GM21423 (cell line): Measurements from ENCODE around the gene RANBP3.

Experiments
- ATAC-seq: cut with Tn5 transposase; IDR thresholded peaks from one replicate; pipeline ENCODE4 v1.9.1; 2021; ENCODE audit warnings: mild to moderate bottlenecking, moderate library complexity; ENCODE audit not compliant: unreplicated experiment

The RANBP3 gene

DNA sequence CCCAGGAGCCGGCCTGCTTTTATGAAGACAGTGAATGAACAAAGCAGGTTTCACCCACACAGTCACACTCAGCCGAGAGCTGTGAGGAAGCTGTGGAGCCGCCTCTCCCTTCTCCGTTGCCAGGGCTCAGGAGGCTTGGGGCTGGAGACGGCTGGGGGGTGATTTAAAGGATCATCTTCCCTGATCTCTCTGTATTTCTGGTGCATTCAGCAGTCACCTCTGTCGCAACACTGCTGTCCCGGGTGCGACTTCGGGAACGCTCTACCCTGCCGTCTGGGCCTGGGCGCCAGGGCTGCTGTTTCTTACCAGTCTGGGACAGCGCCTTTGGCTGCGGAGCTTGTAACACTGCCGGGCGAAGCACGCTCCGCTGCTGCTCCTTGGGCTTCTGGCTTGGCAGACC, 45.8 kb downstream of the RANBP3 start:
- no peak for ATAC-seq

DNA sequence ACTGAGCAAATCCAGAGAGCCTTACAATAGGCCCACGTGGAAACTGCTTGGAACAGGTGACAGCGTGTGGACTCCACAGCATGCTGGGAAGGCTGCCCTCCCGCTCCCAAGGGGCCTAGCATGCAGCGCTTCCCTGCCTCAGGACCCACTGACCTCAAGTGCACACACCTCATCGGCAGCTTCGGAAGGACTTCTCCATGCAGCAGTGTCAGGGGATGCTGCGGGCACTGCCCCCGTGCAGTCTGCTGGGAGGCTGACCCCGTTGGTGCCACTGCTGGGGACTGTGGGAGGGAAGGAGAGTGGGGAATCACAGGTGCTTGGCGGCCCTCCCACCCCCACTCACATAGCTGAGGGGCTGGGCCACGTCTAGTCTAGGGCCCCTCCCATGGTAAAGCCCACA, 46.7 kb downstream of the RANBP3 start:
- no peak for ATAC-seq

DNA sequence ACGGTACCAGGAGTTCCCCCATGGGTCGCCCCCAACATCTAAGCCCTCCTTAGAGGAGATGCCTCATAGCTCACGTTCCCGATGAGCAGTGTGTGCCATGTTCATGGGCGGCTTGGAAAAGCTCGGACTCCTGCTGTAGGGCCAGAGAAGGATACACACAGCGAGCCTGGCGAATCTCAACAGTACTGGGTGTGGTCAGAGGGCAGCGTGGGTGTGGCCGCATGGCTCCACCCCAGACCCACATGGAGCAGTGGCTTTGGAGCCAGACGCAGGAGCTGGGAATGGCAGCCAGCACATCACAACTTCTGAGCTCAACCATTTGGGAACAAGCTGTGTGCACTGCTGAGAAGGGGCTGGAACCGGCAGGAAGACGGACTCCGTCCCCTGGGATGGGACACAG, 48.3 kb downstream of the RANBP3 start:
- no peak for ATAC-seq

DNA sequence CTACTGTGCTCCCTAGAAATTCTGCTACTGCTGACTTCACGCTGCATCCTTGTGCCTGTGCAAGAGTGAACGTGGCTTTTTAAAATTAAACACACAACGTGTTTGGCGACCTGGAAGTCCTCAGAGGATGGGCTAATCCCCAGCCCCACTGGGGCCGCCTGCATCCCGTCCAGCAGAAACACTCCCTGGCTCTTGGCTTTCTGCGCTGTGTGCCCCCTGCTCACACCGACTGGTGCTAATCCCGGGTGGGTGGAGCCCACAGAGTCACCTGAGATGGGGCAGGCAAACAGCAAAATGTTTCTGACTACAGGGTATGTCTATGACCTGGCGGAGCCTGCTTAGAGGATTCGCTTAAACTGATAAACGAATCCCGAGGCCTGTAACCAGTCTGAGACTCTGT, 48.8 kb downstream of the RANBP3 start:
- no peak for ATAC-seq

DNA sequence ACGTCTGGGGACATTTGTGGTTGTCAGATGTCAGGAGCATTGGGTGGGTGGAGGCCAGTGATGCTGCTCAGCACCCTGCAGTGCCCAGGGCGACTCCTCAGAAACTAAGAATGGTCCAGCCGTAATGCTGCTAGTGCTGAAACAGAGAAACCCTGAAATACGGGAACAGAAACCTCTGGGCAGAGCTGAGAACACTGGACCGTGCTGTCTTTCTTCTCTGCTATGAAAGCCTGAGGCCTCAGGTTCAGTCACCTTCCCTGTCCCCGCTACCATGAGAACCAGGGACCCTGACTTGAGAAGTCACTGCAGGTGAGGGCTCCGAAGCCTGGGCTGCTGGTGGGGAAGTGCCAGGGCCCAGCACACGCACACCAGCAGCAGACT, 50.5 kb downstream of the RANBP3 start:
- ATAC-seq, result no peak

DNA sequence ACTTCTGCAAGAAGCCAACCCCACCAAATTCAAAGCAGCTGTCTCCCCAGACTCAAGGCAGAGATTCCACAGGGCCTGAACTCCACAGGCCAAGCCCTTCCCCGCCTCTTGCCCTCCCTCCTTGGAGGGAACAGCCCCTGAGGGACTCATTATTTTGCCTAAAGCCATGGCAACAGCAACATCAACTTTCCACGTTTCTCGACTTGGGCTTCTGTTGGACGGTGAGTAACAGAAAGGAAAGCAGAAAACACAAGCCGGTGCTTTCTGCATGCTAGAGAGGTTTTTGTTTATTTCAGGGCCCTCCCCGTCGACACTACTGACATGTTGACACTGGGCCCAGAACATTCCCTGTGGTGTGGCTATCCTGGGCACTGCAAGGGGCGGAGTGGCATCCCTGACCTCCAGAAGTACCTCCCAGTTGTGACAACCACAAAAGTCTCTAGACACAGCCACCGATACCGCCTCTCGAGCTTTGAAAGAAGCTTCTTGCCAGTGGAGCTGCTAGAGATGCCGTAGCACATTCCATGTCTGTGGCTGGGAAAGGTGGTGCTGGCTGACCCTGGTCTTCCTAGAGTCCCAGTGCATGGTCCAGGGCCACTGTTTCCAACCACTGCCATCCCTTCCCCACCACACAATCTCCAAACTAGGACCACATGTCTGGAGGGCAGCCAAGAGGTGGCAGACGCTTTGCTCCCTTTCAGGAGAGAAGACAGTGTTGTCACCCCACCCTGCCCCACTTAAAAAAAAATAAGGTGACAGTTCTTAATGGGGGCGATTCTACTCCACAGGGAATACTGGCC, 51.1 kb downstream of the RANBP3 start:
- no peak for ATAC-seq

DNA sequence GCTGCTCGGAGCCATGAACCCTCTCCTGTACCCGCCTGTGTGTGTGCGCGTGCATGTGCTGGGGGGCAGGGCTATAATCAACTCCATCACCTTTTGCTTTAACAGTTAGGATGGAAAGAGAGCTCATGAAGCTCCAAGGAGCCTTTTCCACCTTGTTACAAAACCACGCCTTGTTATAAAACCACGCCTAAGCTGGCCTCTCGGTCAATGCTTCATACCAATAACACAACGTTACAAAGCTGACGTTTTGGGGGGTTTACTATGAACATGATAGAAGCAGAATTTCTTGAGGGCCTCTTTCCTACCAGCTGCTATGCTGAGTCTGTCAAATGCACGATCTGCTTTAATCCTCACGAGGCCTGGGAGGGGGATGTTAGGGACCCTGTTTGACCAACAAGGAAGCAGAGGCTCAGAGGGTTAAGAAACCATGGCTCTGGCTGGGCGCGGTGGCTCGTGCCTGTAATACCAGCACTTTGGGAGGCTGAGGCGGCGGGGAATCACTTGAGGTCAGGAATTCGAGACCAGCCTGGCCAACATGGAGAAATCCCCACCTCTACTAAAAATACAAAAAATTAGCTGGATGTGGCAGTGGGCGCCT, 52.0 kb downstream of the RANBP3 start:
- no peak for ATAC-seq

DNA sequence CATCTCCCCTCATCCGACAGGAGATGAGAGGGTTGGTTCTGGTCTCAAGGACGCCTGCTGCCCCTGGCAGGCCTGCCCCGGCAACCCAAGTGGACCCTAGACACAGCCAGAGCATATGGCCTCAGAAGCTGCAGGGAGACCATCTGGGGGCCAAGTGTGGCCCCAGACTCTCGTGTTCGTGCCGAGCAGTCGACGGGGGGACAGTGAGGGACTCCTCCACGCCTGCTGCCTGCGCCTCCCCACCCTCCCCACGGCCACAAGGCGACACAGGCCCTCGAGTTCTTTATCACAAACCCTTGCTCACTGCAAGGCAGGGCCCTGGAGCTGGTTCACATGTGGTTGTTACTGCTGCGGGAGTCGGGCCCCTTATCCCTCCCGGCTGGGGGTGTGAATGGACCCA, 54.6 kb downstream of the RANBP3 start:
- no peak for ATAC-seq

DNA sequence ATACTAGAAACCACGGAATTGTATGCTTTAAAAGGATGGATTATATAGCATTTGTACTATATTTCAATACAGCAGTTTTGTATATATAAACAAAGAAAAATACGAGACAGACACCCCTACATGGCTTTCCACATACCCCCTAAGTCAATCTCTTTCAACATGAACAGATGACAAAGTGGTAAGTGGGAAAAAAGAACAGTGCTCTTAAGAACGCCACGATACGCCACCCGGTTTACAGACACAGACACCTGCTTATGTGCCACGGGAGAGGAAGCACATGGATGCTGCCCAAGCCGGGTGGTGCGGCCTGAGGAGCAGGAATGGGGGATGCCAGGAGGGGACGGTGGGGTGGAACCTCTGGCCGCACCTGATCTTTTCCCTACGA, 55.8 kb downstream of the RANBP3 start:
- no peak for ATAC-seq

DNA sequence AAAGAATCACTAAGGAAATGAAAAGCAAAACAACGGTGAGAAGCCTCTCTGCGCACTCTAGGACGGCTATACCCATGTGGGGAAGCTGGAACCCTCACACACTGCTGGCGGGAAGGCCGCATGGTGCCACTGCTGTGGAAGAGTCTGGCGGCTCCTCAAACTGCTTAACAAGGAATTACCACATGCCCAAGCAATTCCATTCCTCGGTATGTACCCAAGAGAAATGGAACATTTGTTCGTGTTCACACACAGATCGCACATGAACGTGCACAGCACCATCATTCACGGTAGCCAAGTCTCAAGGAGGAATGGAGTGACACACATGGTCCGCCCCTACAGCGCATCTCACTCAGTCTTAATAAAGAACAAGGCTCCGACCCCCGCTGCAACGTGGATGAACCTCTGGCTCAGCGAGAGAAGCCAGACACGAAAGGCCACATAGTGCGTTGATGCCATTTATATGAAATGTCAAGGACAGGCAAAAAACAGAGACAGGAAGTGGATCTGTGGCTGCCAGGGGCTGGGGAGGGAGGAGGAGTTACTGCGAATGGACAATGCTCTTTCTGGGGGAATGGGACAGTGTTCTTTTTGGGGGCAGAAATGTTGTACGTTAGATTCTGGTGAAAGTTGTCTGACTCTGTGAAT, 56.3 kb downstream of the RANBP3 start:
- no peak for ATAC-seq

DNA sequence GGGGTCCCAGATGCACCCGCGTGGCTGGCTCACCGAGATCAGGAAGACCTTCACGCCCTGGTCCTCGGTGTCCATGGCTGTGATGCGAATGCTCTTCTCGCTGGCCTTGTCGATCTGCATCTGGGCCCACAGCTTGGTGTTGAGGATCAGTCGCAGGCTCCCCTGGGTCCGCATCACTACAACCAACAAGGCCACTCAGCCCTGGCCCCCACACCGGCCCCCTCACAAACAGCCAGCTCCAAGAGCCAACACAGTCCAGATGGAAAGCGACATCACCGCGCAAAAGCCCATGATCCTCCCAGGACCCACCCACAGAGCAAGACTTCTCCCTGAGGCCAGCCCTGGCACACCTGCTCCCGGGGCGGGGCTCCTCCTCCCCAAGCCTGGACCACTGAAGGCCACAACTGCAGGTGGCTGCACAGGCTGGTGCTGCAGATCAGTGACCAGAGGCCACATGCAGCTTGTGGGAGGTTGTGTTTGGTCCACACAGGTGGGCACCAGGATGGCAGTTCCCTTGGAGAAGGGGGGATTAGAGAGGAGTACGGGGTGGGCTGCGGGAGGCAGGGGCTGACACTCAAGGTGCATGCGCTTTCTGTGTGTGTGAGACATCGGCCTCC, 59.4 kb downstream of the RANBP3 start:
- ATAC-seq, result no peak

DNA sequence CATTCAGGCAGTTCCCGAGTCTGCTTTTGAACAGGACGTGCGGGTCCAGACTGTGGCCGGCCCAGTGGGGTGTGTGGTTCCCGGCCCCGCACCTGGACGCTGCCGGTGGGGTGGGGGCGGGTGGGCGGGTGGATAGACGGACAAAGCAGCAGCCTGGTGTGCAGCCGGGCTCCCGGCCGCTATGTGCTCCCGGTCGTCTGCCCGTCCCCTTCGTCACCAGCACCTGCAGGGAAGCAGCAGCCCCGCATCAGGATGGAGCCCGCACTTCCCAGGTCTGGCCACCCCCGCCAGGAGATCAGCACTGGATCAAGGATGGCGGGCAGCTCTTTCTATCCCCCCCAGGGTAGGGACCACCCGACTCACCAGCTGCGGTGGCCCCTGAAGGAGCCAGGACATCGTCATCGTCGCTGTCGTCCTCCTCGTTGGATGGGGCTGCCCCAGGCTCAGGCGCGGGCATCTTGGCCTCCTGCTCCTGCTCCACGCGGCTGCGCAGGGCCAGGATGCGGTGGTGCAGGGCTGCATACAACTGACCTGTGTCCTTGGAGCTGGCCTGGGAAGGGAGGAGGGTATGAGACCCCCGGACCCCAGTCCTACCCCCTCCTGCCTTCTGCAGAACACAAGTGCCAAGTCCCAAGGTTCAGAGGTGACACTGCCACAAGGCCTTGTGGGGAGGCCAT, 60.4 kb downstream of the RANBP3 start:
- no peak for ATAC-seq

DNA sequence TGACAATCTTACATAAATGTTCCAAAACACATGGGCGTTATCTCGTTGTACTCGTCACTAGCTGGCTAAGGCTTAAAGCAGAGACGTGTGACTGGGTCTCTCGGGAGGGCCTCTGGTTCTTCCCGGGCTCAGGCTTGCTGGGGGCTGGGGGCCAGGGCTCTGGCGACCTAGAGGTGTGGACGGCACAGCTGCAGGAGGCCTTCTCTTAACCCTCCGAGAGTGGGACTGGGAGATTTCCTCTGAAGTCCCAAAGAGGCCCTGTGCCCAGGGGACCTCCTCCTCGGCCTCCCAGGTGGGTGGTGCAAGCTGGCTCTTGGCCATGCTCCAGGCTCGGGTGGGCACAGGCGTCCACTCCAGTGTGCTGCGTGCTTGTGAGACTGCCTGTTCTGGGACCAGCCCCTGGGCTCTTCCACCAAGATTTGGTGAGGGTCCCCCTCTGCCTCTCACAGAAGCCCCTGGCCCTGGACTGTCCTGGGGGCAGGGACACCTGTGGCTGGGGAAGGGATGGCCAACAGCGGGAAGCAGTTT, 61.7 kb downstream of the RANBP3 start:
- no peak for ATAC-seq

DNA sequence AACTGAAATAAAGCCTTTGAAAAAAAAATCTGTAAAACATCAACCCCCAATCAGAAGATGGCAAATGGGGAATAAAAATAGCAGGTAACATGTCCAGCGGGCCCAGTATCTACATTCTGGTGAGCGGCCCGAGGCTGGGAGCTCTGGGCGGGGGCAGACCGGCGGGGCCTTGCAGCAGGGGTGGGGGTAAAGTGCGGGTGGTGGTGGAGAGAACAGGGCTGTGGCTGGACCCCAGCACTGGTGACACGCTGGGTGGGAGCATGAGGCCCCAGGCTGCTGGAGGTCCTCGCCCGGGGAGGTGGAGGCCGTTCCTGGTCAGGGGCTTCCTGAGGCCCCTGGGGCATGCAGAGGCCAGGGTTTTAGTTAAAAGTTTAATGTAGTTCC, 62.2 kb downstream of the RANBP3 start:
- ATAC-seq, result no peak

DNA sequence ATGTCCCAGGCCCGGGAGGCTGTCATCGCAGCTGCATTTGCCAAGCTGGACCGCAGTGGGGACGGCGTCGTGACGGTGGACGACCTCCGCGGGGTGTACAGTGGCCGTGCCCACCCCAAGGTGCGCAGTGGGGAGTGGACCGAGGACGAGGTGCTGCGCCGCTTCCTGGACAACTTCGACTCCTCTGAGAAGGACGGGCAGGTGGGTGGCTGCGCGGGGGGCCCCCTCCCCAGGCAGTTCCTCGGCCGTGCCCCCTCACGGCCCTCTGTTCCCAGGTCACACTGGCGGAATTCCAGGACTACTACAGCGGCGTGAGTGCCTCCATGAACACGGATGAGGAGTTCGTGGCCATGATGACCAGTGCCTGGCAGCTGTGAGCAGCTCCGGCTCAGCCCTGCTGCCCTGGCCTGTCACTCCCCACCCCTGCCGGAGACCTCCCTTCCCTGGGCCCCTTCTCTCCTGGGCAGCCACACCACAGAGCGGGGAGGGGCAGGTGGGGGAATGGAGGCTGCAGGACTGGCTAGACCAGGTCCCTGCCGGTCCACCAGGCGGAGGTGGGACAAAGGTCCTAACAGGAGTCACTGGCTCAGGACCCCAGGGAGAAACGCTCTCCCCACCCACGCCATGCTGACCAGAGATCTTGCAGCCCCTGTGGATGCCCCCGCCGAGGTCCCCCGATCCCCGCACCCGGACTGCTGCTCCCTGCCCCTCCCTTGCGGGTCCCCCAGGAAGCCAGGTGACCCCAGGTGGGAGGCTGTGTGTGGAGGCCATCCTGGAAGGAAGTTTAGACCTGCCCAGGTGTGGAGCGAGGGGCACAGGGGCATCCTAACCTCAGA, 62.8 kb downstream of the RANBP3 start:
- ATAC-seq, result no peak

DNA sequence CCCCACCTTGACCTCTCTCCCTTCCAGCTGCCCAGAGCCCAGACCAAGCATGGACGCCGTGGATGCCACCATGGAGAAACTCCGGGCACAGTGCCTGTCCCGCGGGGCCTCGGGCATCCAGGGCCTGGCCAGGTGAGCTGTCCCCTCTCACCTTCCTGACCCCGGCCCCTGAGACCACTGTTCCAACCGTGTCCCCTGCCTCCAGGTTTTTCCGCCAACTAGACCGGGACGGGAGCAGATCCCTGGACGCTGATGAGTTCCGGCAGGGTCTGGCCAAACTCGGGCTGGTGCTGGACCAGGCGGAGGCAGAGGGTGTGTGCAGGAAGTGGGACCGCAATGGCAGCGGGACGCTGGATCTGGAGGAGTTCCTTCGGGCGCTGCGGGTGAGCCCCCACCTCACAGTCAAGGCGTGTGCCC, 63.6 kb downstream of the RANBP3 start:
- ATAC-seq, result no peak

DNA sequence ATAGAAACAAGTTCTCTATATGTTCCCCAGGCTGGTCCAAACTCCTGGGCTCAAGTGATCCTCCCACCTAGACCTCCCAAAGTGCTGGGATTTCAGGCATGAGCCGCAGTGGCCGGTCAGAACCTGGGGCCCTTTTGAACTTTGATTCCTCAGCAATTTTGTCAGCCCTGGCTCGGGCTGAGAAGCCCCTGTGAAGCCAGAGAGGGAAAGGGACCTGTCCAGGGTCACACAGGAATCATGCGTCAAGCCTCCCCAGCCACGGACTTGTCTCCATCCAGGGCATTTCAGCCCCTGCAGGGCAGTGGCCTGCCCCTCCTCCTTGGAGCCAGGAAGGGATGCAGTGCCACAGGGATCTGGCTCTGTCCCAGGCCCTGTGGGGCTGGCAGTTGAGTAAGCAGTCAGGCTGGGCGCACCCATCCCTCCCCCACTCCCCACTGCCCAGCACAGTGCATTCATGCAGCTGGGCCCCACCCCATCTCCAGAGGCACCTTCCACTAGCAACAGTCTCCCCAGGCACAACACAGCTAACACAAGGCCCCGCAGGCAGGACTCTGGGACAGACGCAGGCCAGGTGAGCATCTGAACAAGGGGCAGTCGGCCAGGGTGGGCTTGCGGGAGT, 64.1 kb downstream of the RANBP3 start, which contains the start of gene CAPS:
CAPS (plus strand) TSS at position 516 of the 619 bp plus-strand sequence. CDS start 153 bp downstream, outside the sequence.
- ATAC-seq, result no peak

DNA sequence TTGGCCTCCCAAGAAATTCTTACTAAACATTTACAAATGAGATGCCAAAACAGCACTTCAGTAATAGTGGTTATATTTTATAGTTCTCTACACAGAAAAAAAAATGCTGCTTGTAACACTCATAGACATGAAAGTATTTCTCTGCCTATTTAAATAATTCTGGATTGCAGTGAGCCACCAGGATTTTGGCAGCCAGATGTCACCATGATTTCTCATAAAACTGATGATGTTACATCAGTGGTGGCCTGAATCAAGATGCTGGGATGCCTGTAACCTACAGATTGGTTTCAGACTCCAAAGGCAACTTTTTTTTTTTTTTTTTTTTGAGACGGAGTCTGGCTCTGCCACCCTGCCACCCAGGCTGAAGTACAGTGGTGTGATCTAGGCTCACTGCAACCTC, 66.6 kb downstream of the RANBP3 start:
- ATAC-seq, result no peak

DNA sequence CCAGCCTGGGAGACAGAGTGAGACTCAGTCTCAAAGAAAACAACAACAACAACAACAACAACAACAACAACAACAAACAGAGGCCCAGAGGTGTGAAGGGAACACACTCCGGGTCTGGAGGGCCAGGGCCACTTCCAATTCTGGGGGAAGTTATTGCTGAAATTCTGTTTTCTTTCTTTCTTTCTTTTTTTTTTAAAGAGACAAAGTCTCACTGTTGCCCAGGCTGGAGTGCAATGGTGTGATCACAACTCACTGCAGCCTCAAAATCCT, 67.4 kb downstream of the RANBP3 start:
- no peak for ATAC-seq
